K562 (cell line): ENCODE measurements around the gene ZNF701. TPM values are rescaled to one million over a fixed set of nuclear protein-coding genes. Genes with fewer than 3 reads are reported as not detected.

Source experiments
- ATAC-seq: fragments of 200-7000 bp; cut with Tn5 transposase; 3 replicates; pipeline ENCODE4 v1.9.1; 2020; ENCODE audit warnings: moderate library complexity
- BruUV-seq: library from RNA; stranded (reverse); fragments of 400-500 nt; replicated peaks from 2 replicates; lab custom pipeline; 2021; lab: Mats Ljungman, UMichigan
- CTCF ChIA-PET: fragments of 300-600 bp; formaldehyde crosslinking; extraction: SDS; loops from one replicate; lab custom pipeline; 2021; ENCODE audit warnings: low intra/inter-chr PET ratio; lab: Yijun Ruan, JAX
- POLR2A ChIA-PET: fragments of 300-600, 350-650 bp; sonication (Branson Sonifier 250); formaldehyde crosslinking; extraction: SDS; loops from one replicate; lab custom pipeline; 2021; ENCODE audit warnings: antibody characterized with exemption, inconsistent platforms; lab: Yijun Ruan, JAX
- DNase-seq, 4 experiments: peaks; one replicate each; pipeline versions ENCODE4 v3.0.0 to v3.0.0-alpha.2; 2011 to 2018; ENCODE audit warnings: low spot score in 3 of 4, mixed read lengths in 3 of 4; ENCODE audit errors: extremely low read depth in 1 of 4
- FAIRE-seq: peaks from 2 replicates; lab custom pipeline; 2011; peaks lifted over from hg19 to GRCh38; lab: Jason Lieb, UNC
- H2AFZ ChIP-seq: 2 replicates; pipeline ENCODE4 v1.6.0; 2011; ENCODE audit warnings: low read depth, low read length, control low read depth, inconsistent platforms
- H3K27ac ChIP-seq: fragments of 200-600 bp; 3 replicates; pipeline ENCODE4 v1.8.0; 2011; ENCODE audit warnings: low read depth, mild to moderate bottlenecking, control low read depth, inconsistent platforms, low read length, moderate library complexity, mixed read lengths; ENCODE audit errors: extremely low read depth
- H3K27me3 ChIP-seq, 2 experiments: fragments of 300-600 bp in 1 of 2; 2 replicates in 1 of 2; 3 replicates in 1 of 2; pipeline versions ENCODE4 v1.6.0 to v1.8.0; 2011; ENCODE audit warnings: inconsistent platforms in 2 of 2, low read length in 2 of 2, mild to moderate bottlenecking in 1 of 2, mixed read lengths in 1 of 2, moderate library complexity in 1 of 2; ENCODE audit not compliant: control insufficient read depth in 2 of 2, insufficient read depth in 2 of 2
- H3K36me3 ChIP-seq: fragments of 300-600 bp; 3 replicates; pipeline ENCODE4 v1.8.0; 2011; ENCODE audit warnings: mild to moderate bottlenecking, low read length, inconsistent platforms; ENCODE audit not compliant: control insufficient read depth, insufficient read depth
- H3K4me1 ChIP-seq, 2 experiments: fragments of 200-600 bp in 1 of 2; replicated peaks in 1 of 2; 2 replicates in 1 of 2; 3 replicates in 1 of 2; pipeline versions ENCODE4 v1.5.1 to v1.8.0; 2011; ENCODE audit warnings: inconsistent platforms in 2 of 2, low read length in 2 of 2, mild to moderate bottlenecking in 1 of 2, mixed read lengths in 1 of 2, moderate library complexity in 1 of 2; ENCODE audit not compliant: control insufficient read depth in 2 of 2, insufficient read depth in 2 of 2
- H3K4me2 ChIP-seq: 2 replicates; pipeline ENCODE4 v1.6.1; 2011; ENCODE audit warnings: low read length, control low read depth, inconsistent platforms, mixed read lengths; ENCODE audit not compliant: insufficient read depth
- H3K4me3 ChIP-seq: fragments of 200-600 bp; sonication (generic), shearing (Covaris generic); 2 replicates; pipeline ENCODE4 v1.5.1; 2016; ENCODE audit warnings: control low read depth, inconsistent platforms
- H3K79me2 ChIP-seq: fragments of 200-600 bp; 3 replicates; pipeline ENCODE4 v1.8.0; 2011; ENCODE audit warnings: low read length, inconsistent platforms; ENCODE audit not compliant: control insufficient read depth, insufficient read depth
- H3K9ac ChIP-seq, 2 experiments: 2 replicates each; pipeline versions ENCODE4 v1.6.0 to v1.6.1; 2011; ENCODE audit warnings: low read depth in 2 of 2, low read length in 2 of 2, control low read depth in 1 of 2, inconsistent platforms in 1 of 2, mild to moderate bottlenecking in 1 of 2, mixed read lengths in 1 of 2; ENCODE audit not compliant: insufficient read depth in 1 of 2
- H3K9me1 ChIP-seq: one replicate; pipeline ENCODE4 v1.6.0; 2011; ENCODE audit warnings: inconsistent platforms, mild to moderate bottlenecking, low read length, moderate library complexity; ENCODE audit not compliant: control insufficient read depth, insufficient read depth
- H3K9me3 ChIP-seq: replicated peaks from 2 replicates; pipeline ENCODE4 v1.5.1; 2011; ENCODE audit warnings: low read depth, low read length, inconsistent platforms; ENCODE audit not compliant: control insufficient read depth, insufficient read depth
- H4K20me1 ChIP-seq: replicated peaks from 2 replicates; pipeline ENCODE4 v1.6.1; 2011; ENCODE audit warnings: low read length, inconsistent platforms, mixed read lengths; ENCODE audit not compliant: control insufficient read depth, insufficient read depth
- HMGN3 ChIP-seq: IDR thresholded peaks from 2 replicates; pipeline ENCODE4 v1.6.1; 2011; ENCODE audit warnings: borderline replicate concordance, low read depth, mild to moderate bottlenecking, mixed read lengths, low read length; ENCODE audit not compliant: insufficient read length; ENCODE audit errors: extremely low read depth
- POLR2G ChIP-seq: fragments of 200-400 bp; formaldehyde crosslinking; IDR thresholded peaks from 2 replicates; pipeline ENCODE4 v1.6.1; 2017; ENCODE audit warnings: low read depth, mild to moderate bottlenecking, antibody characterized with exemption, low read length, moderate library complexity
- THRB ChIP-seq: fragments of 450-650 bp; formaldehyde crosslinking; conservative IDR thresholded peaks from 2 replicates; pipeline ENCODE4 v1.4.0; 2022; ENCODE audit warnings: mild to moderate bottlenecking, missing genetic modification characterization
- WGBS: fragments of 100-300 bp; shearing (Covaris generic); methylation state at CpG from one replicate; pipeline ENCODE4 v1.1.6; 2016; ENCODE audit warnings: low coverage, mixed read lengths; ENCODE audit not compliant: insufficient coverage; ENCODE audit errors: missing lambda C conversion rate; 5-methylcytosine and 5-hydroxymethylcytosine counted together
- in situ Hi-C: fragments of 300-500 bp; cut with MboI; formaldehyde crosslinking; loops from 4 replicates; pipeline ENCODE4 v1.15.0; 2018; ENCODE audit warnings: inconsistent platforms, mixed read lengths
- intact Hi-C: fragments of 100-400 bp; cut with micrococcal nuclease; formaldehyde crosslinking; loops from 2 replicates; pipeline ENCODE4 v1.14.2; 2022
- polyA plus RNA-seq, 8 experiments: library from polyadenylated mRNA; depleted of rRNA in 4 of 8; stranded (reverse) in 5 of 8; unstranded in 3 of 8; fragments of >200 nt; fragmentation: Nextera tagmentation in 2 of 8; fragmentation: Illumina TruSeq in 1 of 8; extraction: Ambion mirVana in 2 of 8; extraction: Trizol in 1 of 8; gene quantifications; 2 replicates each; pipeline versions ENCODE4 v1.2.1 to v1.2.3, GENCODE V29; 2011 to 2014; ENCODE audit warnings: inconsistent platforms in 1 of 8, missing spikeins in 1 of 8
- total RNA-seq, 7 experiments: library from RNA; depleted of rRNA in 6 of 7; stranded (reverse); fragments of >200 nt in 6 of 7; fragmentation: Illumina TruSeq in 2 of 7; extraction: Trizol in 2 of 7; gene quantifications; 2 replicates each; pipeline versions ENCODE4 v1.2.1 to v1.2.3, GENCODE V29; 2011 to 2021; ENCODE audit warnings: low replicate concordance in 1 of 7

Gene ZNF701
- total and polyA plus RNA-seq, 9 of the 15 experiments (the other 6 are each of a cell fraction or from before 2014, with no cell fraction given) = 5.3 to 15.9 (median 10.1) TPM

- Histone ChIP-seq H3K4me1 (no peaks in the 10 kb centered on the region; a peak in 1 of 5 replicates), H3K36me3 (peaks cover 32% of the 10 kb centered on the region), H2AFZ (no peak overlapping the region), H3K79me2 (no peaks in the 10 kb centered on the region), H3K4me3 (no peak overlapping the region), H3K9me1 (no peaks in the 10 kb centered on the region), H3K27ac (no peak overlapping the region), H3K27me3 (no peaks in the 10 kb centered on the region), H4K20me1 (no peaks in the 10 kb centered on the region), H3K9me3 (peaks cover 20% of the 10 kb centered on the region), H3K9ac (no peak overlapping the region), H3K4me2 (no peak overlapping the region)
- DNase-seq (no peak), ATAC-seq (no peak), FAIRE-seq (no peak)
- CTCF ChIA-PET = no interaction called here
- intact Hi-C loops (no loop called here), in situ Hi-C loops (no loop called here)
- TF ChIP-seq HMGN3 = no peak
- peak; percentile 34; the same call in 1 of the 2 replicates for TF ChIP-seq POLR2G
- TF ChIP-seq THRB (CRISPR knock-in tag) = no peak
- POLR2A ChIA-PET = no interaction called here
- BruUV-seq = no TSS peak
- 90% methylated on average over 25 of the region's 39 CpGs for WGBS
Observed at GRCh38 chr19:52584736-52585440, 14.8 kb downstream of the ZNF701 start.
